ENCODE data around the gene SLC27A6. TPM values are rescaled to one million over a fixed set of nuclear protein-coding genes. Genes with fewer than 3 reads are reported as not detected.

Gene SLC27A6
- total RNA-seq = under 1 TPM in 1 of 2 donors, not detected in 1; under 0.01 TPM

GRCh38 chr5:128965011-128965637 is at the start of gene SLC27A6:
SLC27A6 (plus strand) TSS chr5:128965488; CDS start chr5:128966138, 650 bp downstream.

Other genes starting within 250 kb of the SLC27A6 start
- 10 to 100 TPM in 1 of 2 donors, 1 to 10 TPM in 1; 6.5 to 12.0 TPM for gene ISOC1, start 129.3 kb downstream of the SLC27A6 start, total RNA-seq